Measurements from ENCODE around the gene RBBP5.

The RBBP5 gene

DNA sequence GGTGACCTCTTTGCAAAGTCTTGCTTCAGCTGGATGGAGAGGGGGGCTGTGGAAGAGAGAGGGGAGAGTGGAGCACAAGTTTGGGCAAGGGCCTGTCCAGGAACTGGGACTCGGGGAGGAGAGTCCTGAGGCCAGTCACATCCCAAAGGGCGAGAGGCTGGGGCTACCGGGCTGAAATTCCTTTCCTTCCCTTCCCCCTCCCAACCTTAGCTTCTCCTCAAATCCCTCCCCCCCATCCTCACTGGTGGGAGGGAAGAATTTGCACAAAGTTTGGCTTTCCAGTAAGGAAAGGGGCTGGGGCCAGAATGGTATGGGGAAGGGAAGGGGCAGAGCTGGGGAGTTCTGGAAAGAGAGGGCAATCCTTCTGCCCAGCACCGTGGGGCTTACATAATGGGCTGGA is 77.9 kb downstream of the RBBP5 start:
- TF ChIP-seq ZBTB7A (IDR thresholded peaks at IDR 0.05; ENCODE audit: low read depth) (no peak), YY1 (IDR thresholded peaks at IDR 0.05; ENCODE audit: low read depth) (no peak), TEAD4 (IDR thresholded peaks at IDR 0.05) (no peak), CEBPB (IDR thresholded peaks at IDR 0.05) (no peak)

DNA sequence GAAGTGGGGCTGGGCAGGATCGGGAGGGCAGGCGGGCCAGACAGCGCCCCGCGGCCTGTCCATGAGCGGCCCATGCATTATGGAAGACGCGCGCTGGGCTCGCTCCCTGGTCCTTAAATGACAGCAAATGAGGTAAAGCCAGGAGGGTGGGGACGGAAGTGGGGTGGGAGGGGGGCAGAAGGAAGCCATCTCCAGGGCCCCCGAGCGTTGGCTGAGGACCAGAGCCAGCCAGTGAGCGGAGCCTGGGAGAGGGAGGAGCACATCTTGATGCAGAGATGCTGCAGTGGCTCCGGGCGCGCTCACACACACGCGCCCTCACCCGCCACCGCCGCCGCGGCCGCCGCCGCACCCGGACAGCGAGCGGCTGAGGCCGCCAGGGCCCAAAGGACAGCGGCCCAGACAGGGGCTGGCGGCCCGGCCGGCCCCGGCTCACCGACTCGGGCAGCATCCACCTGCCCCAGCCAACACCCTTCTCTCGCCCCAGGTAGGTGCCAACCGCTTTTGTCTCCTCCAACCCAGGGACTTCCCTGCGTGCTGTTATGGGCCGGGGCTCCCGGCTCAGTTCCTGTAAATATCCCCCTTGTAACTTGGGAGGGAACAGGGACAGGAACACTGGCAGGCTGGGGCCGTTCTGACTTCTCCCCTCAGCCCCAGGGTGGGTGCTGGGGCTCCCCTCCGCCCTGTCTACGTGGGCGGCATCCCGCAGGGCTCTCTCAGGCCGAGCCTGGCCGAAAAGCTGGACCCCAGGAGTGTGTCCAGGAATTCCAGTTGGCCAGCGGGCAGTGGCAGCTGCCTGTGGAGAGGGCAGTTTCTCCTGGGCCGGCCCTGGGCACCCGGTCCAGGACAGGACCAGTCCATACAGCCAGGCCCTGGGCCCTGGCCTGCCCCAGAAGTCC is 78.6 kb downstream of the RBBP5 start, which contains the start of gene CNTN2:
TSS of gene CNTN2 (plus strand) at position 302 of the 896 bp plus-strand sequence. CDS start 9,974 bp downstream, outside the sequence.
- TF ChIP-seq, protein P1, sequence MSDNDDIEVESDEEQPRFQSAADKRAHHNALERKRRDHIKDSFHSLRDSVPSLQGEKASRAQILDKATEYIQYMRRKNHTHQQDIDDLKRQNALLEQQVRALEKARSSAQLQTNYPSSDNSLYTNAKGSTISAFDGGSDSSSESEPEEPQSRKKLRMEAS (IDR thresholded peaks at IDR 0.05) = no peak
- no peak for TF ChIP-seq TCF12 (IDR thresholded peaks at IDR 0.05; ENCODE audit: low read depth)
- TF ChIP-seq ZBTB7A (IDR thresholded peaks at IDR 0.05; ENCODE audit: low read depth) = no peak
- no peak for TF ChIP-seq TEAD4 (IDR thresholded peaks at IDR 0.05)
- TF ChIP-seq CEBPB (IDR thresholded peaks at IDR 0.05) = no peak
- no peak for TF ChIP-seq TAF1 (IDR thresholded peaks at IDR 0.05; ENCODE audit: low read depth)

DNA sequence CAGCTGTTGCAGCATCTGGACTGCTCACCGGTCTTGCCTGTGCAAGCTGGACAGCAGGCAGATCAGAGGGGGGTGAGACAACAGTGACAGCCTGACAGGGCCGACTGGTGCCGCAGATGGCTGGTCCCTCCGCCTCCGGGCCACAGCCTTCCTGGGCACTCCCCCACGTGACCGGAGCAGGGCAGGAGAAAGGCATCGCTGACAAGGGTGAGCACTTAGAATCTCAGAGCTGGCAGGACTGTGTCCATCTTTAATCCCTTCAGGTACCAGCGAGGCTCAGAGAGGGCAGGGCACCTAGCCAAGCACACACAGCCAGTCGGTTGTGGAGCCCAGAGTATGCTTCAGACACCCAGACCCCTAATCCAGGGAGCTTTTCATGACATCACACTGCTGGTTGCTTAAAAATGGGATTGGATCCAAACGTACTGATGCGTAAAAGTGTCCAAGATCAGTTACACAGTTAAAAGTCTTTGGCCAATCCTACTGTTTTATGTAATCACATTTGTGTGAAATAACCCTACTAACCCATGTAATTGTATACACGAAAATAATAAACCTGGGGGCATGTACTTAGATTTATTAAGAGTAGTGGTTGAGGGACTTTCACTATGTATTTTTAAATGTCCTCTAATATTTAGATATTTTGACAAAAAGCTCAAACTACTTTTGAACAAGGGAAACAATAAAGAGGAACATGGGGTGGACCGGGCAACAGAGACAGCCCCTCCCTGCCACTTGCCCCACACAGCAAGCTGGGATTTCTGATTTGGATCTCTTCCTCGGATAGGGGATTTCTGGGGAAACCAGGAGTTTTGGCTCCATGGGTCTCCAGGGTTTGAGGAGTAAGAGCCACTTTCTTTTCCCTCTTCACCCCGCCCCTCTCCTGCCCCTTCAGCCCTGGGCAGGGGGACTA is 79.5 kb downstream of the RBBP5 start:
- no peak for TF ChIP-seq RAD21 (IDR thresholded peaks at IDR 0.05; ENCODE audit: low read depth)
- TF ChIP-seq, protein P2, sequence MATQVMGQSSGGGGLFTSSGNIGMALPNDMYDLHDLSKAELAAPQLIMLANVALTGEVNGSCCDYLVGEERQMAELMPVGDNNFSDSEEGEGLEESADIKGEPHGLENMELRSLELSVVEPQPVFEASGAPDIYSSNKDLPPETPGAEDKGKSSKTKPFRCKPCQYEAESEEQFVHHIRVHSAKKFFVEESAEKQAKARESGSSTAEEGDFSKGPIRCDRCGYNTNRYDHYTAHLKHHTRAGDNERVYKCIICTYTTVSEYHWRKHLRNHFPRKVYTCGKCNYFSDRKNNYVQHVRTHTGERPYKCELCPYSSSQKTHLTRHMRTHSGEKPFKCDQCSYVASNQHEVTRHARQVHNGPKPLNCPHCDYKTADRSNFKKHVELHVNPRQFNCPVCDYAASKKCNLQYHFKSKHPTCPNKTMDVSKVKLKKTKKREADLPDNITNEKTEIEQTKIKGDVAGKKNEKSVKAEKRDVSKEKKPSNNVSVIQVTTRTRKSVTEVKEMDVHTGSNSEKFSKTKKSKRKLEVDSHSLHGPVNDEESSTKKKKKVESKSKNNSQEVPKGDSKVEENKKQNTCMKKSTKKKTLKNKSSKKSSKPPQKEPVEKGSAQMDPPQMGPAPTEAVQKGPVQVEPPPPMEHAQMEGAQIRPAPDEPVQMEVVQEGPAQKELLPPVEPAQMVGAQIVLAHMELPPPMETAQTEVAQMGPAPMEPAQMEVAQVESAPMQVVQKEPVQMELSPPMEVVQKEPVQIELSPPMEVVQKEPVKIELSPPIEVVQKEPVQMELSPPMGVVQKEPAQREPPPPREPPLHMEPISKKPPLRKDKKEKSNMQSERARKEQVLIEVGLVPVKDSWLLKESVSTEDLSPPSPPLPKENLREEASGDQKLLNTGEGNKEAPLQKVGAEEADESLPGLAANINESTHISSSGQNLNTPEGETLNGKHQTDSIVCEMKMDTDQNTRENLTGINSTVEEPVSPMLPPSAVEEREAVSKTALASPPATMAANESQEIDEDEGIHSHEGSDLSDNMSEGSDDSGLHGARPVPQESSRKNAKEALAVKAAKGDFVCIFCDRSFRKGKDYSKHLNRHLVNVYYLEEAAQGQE (IDR thresholded peaks at IDR 0.05; ENCODE audit: low read depth) = 0 out of 2 replicates have a peak, but pooled peaks have one; percentile 2
- no peak for TF ChIP-seq EP300 (IDR thresholded peaks at IDR 0.05; ENCODE audit: borderline replicate concordance)
- TF ChIP-seq NFIC (IDR thresholded peaks at IDR 0.05) = peak; percentile 5; the same call in 1 of the 2 replicates
- TF ChIP-seq CREB1 (IDR thresholded peaks at IDR 0.05; ENCODE audit: low read depth) = no peak
- no peak for TF ChIP-seq ZBTB7A (IDR thresholded peaks at IDR 0.05; ENCODE audit: low read depth)
- no peak for TF ChIP-seq YY1 (IDR thresholded peaks at IDR 0.05; ENCODE audit: low read depth)
- TF ChIP-seq TEAD4 (IDR thresholded peaks at IDR 0.05) = no peak
- TF ChIP-seq FOXM1 (IDR thresholded peaks at IDR 0.05; ENCODE audit: borderline replicate concordance, low read depth) = no peak
- TF ChIP-seq, protein P3, sequence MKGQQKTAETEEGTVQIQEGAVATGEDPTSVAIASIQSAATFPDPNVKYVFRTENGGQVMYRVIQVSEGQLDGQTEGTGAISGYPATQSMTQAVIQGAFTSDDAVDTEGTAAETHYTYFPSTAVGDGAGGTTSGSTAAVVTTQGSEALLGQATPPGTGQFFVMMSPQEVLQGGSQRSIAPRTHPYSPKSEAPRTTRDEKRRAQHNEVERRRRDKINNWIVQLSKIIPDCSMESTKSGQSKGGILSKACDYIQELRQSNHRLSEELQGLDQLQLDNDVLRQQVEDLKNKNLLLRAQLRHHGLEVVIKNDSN (IDR thresholded peaks at IDR 0.05) = peak; percentile 88
- TF ChIP-seq EGR1 (IDR thresholded peaks at IDR 0.05) = no peak

DNA sequence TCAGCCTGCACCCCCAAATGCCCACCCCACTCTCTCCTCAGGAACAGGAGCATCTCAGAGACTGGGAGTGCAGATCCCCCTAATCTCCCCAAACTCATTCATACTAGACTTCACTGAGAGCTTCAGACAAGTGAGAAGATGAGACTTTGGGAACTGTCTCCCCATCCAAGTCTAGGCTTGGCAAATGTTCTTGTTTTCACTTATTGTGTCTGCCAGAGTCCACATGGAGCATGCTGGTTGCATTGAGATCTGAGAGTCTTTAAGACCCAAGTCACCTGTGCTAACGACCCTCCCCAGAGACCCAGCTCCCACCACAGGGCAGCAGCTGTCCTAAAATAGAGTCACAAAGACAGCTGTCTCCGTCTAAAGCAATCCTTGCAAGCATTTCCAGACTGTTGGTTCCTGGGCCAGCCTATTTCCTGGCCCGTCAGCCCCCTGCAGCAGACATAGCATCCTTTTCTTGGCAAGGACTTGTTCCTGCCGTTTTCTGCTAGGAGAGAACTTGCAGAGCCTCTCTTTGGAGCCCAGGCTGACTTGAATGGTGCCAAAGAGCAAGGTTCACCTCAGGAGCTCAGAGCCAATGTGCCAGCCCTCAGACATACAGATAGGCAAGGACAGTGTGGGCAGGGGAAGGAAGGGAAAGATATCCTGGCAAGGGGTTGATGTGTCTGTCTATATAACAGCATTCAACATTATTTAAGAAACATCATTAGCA is 80.6 kb downstream of the RBBP5 start:
- TF ChIP-seq TEAD4 (IDR thresholded peaks at IDR 0.05) (no peak), NFIC (IDR thresholded peaks at IDR 0.05) (no peak), RAD21 (IDR thresholded peaks at IDR 0.05; ENCODE audit: low read depth) (no peak), FOXM1 (IDR thresholded peaks at IDR 0.05; ENCODE audit: borderline replicate concordance, low read depth) (no peak)
- TF ChIP-seq, protein P3 (IDR thresholded peaks at IDR 0.05) = no peak
- TF ChIP-seq, protein P1 (IDR thresholded peaks at IDR 0.05) = no peak

DNA sequence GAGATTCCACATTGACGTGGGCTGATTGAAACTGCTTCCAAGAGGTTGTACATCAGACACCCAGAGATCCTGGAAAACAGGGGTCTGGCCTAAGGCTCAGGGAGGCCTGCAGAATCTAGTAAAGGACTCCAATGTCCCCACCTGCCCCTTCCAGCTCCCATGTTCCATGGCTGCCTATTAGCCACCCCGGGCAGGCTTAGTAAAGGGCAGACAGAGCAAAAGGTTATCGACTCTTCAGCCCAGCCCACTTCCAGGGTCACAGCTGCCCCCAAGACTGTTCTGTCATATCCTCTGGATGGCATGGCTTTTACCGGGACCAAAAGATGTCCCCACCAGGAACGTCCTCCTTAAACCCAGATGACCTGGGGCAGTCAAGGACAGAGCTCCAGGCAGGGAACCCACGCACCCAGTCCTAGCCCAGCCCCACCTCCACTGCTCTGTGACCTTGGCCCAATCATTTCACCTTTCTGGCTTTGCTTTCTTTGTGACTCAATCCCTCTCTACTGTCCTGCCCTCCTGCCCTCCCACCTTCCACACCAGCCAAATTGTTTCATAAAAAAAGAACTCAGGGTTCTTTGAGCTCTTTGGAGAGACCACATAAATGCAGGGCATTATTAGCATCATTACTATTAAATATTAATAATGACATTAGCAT is 83.5 kb downstream of the RBBP5 start:
- TF ChIP-seq EP300 (IDR thresholded peaks at IDR 0.05; ENCODE audit: borderline replicate concordance) = no peak
- no peak for TF ChIP-seq CEBPB (IDR thresholded peaks at IDR 0.05)
- no peak for TF ChIP-seq RAD21 (IDR thresholded peaks at IDR 0.05; ENCODE audit: low read depth)
- no peak for TF ChIP-seq NFIC (IDR thresholded peaks at IDR 0.05)
- TF ChIP-seq, protein P1 (IDR thresholded peaks at IDR 0.05) = no peak
- no peak for TF ChIP-seq TAF1 (IDR thresholded peaks at IDR 0.05; ENCODE audit: low read depth)
- no peak for TF ChIP-seq YY1 (IDR thresholded peaks at IDR 0.05; ENCODE audit: low read depth)
- TF ChIP-seq, protein P2 (IDR thresholded peaks at IDR 0.05; ENCODE audit: low read depth) = no peak
- TF ChIP-seq CREB1 (IDR thresholded peaks at IDR 0.05; ENCODE audit: low read depth) = no peak
- TF ChIP-seq, protein P3 (IDR thresholded peaks at IDR 0.05) = no peak
- no peak for TF ChIP-seq FOXM1 (IDR thresholded peaks at IDR 0.05; ENCODE audit: borderline replicate concordance, low read depth)
- TF ChIP-seq TEAD4 (IDR thresholded peaks at IDR 0.05) = no peak
- TF ChIP-seq ZBTB7A (IDR thresholded peaks at IDR 0.05; ENCODE audit: low read depth) = no peak
- TF ChIP-seq TCF12 (IDR thresholded peaks at IDR 0.05; ENCODE audit: low read depth) = no peak
- no peak for TF ChIP-seq EGR1 (IDR thresholded peaks at IDR 0.05)
